ENCODE measurements around the gene DTX1.

The DTX1 gene
- total RNA-seq = 5.2 to 11.3 reads per million in 2 donors

GRCh38 chr12:113056631-113057488 is at the start of gene DTX1:
TSS of gene DTX1 (plus strand) at chr12:113056730. CDS start at chr12:113058193, 1,463 bp downstream.
- peak; percentile 28 for DNase-seq

DNA sequence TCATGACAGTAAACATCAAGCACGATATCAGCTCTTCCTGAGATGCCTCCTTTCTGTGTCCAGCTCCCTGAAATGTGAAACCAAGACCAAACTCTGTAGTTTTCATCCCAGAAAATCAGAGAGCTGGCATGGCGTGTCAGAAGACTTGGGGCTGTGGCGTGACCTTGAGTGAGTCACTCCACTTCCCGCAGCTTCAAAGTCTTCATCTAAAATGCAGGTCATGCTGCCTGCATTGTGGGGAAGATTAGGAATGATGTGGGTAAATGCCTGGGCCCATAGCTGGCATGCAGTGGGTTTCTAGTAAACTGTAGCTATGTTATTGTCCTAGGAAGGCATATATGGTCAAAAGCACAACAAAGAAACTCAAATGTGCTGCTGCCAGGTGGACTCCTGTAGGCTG is 49.4 kb upstream of the DTX1 start:
- DNase-seq = no peak

DNA sequence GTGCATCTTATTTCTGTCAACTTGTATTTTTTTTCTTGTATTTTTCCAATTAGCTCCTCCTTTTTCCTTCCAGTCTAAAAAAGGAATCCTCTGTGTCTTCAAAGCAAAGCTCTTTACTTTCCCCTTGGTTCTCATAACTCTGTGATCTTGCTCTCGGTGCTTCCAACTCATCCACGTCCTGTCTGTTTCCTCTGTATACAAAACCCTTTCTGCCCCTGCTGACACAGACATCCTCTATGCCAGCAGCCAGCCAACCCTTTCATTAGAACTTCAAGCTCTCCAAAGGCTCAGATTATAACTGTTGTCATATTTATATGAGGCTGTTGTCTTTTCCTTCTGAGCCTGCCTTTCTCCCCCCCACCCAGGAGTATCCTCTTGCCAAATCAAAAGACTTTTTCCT is 45.8 kb upstream of the DTX1 start:
- DNase-seq = no peak

DNA sequence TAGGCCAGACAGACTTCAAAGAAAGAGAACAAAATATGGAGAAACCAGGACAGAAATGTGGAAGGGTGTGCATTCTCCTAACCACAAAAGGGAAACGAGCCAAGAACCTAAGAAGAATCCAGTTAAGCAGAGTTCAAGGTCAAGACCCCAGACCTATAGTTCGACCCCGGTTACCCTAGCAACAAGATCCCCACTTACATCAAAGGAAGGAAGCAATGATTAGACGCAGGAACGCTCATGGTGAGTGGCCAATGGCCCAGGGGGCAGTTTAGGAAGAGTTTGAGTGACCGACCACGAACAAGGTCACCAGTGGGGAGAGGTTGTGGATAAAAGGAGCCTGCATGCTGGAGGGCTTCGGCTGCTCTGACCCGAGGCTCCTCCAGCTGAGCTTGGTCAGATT is 42.0 kb upstream of the DTX1 start:
- no peak for DNase-seq

DNA sequence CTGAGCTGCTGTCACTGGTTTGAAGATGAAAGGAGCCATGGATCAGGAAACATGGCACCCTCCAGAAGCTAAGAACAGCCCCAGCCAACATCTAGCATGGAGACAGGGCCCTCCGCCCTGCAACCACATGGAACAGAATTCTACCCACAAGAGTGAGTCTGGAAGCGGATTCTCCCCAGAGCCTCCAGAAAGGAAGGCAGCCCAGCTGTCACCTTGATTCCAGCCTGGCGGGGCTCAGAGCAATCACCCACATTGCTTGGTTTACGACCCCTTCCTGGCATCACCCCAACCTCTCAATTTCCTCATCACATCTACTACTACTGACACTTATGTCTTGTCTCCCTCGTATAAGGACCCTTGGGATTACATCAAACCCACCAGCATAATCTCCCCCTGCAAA is 39.7 kb upstream of the DTX1 start:
- no peak for DNase-seq

DNA sequence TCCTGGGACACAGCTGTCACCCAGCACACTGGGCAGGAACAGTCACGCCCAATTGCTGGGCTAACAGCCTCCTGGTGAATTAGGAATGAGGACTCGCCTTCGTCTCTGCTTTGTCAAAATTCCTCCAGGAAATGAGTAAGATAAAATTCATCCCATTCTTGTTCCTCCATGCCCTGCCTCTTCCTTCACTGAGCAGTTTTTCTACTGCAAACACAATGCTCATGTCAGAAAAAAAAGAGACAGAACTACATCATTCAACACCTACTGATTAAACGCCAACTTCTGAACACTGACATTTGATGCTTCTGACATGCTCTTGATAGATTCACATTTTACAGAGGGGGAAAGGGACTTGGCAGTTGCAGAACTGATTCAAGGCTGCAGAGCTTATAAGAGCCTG is 37.5 kb upstream of the DTX1 start:
- DNase-seq = no peak

DNA sequence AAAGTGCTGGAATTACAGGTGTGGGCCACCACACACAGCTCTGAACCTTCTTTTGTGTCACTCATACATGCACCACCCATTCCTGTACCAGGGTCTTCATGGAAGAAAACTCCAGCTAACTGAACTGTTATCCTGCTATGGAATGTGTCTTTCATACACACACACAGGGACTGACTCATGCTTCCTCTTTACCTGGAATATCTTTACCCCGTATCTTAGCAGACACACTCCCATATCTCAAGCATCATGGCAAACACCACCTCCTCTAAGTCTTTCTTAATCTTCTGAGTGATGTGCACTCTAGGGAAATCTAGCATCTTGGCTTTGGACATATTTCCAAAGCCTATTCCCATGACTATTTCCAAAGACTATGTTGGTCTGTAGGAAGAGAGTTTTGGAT is 35.0 kb upstream of the DTX1 start:
- no peak for DNase-seq

- DNase-seq = no peak
These were observed 33.8 kb upstream of the DTX1 start for GRCh38 chr12:113022563-113023297.

DNA sequence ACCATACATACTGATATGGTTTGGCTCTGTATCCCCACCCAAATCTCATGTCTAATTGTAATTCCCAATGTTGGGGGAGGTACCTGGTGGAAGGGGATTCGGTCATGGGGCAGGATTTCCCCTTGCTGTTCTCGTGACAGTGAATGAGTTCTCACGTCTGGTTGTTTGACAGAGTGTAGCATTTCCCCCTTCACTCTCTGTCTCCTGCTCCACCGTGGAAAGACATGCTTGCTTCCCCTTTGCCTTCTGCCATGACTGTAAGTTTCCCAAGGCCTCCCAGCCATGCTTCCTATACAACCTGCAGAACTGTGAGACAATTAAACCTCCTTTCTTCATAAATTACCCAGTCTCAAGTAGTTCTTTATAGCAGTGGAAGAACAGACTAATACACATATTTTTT is 28.8 kb upstream of the DTX1 start:
- no peak for DNase-seq

- DNase-seq = no peak
These were observed 25.5 kb upstream of the DTX1 start for GRCh38 chr12:113030875-113031525.

DNA sequence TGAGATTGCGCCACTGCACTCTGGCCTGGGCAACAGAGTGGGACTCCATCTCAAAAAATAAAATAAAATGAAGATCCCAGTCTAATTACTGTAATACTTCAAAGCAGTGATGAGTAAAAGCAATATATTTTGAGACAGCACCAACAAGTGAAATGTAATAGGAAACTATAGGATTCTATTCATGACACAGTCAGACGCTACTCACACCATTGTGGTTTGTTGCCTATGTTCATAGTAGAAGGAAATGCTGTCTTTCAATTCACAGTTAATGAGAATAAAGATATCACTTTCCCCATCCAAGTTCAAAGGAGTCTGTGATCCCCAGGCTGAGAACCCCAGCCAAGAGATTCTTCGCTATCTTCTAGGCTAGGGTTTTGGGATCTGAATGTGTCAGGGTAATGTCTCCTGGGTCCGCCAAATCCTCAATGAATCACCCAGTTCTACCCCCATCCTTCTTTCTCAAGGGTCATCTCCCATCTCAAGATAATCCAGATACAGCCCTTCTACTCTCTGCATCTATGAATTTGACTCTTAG is 16.6 kb upstream of the DTX1 start:
- no peak for DNase-seq

GRCh38 chr12:113040722-113041171 is 15.8 kb upstream of the DTX1 start:
- no peak for DNase-seq

DNA sequence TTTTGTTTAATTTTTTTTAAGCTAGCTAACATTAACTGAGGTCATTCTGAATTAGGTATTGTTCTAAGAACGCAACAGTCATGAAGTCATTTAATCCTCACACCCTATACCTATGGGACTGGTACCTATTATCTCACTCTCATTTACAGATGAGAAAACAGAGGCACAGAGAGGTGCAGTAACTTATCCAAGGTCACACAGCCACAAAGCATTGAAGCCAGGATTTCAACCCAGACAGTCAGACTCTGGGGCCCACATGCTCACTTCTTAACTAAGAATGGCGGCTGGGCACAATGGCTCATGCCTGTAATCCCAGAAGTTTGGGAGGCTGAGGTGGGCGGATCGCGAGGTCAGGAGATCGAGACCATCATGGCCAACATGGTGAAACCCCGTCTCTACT is 15.0 kb upstream of the DTX1 start:
- DNase-seq = no peak

GRCh38 chr12:113043240-113043639 is 13.3 kb upstream of the DTX1 start:
- no peak for DNase-seq

DNA sequence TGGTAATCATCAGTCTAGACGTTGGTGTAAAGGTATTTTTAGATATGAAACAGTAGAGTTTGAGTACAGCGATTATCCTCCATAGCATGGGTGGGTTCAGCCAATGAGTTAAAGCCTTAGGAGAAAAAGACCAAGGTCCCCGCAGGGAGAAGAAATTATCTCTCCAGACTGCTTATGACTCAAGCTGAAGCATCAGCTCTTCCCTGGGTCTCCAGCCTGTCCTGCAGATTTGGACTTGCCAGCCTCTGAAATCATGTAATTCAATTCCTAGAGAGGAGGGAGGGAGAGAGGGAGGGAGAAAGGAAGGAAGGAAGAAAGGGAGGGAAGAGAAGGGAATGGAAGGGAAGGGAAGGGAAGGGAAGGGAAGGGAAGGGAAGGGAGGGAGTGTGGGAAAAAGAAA is 12.0 kb upstream of the DTX1 start:
- no peak for DNase-seq

- peak; percentile 44 for DNase-seq
These were observed 7.8 kb upstream of the DTX1 start for GRCh38 chr12:113048716-113049127.

GRCh38 chr12:113049976-113050742 is 6.4 kb upstream of the DTX1 start:
- no peak for DNase-seq

GRCh38 chr12:113050795-113051194 is 5.7 kb upstream of the DTX1 start:
- no peak for DNase-seq

DNA sequence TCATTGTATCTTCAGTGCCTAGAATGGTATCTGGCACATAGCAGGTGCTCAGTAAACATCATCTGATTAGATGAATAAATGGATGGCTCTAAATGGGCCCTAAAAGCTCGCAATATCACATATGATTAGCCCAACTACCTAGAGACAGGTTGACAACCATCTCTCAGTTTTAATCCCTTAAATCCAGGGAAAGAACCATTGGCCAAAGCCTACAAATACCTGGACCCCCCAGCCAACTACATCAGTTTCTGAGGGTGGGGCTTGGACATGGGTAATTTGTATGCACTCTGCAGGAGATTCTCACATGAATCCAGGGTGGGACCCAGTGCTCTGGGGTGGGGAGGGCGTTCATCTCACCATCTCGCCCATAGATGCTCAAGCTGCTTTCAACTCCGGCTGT is 4.8 kb upstream of the DTX1 start:
- no peak for DNase-seq

DNA sequence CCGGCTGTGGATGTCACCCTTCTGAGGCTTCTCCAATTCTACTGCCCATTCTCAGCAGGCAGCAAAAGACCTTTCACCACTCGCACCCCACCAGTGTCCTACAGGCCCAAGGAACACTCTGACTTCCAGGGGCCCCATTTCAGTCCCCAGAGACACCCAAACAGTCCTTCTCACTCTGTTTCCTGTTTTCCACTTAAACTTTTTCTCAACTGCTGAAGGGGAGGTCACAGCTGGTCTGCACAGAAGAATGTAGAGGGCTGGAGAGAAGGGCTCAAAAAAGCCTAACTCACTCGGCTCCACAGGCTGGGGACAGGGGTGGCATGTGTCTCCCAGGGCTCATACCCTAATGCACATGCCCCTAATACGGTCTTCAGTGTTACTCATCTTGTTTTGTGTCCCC is 4.2 kb upstream of the DTX1 start:
- DNase-seq = no peak

GRCh38 chr12:113054948-113055486 is 1.5 kb upstream of the DTX1 start:
- DNase-seq = no peak
